ENCODE results near the gene S100A4.

DNA sequence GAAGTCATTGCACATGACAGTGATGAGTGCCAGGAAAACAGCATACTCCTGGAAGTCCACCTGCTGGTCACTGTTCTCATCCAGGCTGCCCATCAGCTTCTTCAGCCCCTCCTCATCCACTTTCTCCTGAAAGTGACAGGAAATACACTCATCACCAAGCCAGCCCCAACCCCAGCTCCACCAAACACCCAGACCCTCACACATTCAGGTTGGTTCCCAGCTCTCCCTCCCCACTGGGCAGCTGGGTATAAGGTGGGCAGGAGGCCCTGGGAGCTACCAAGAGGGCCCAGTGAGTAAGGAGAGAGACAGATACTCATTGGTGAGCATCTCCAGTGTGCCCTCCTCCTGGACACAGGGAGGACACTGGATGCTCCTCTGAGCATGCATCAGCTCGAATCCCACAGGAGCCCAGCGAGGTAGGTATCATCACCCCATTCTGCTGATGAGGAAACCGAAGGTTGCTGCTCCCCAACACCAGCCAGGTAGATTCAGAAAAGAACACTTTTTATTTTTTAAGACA lies 15.9 kb upstream of the S100A4 start:
- TF ChIP-seq, protein P1, sequence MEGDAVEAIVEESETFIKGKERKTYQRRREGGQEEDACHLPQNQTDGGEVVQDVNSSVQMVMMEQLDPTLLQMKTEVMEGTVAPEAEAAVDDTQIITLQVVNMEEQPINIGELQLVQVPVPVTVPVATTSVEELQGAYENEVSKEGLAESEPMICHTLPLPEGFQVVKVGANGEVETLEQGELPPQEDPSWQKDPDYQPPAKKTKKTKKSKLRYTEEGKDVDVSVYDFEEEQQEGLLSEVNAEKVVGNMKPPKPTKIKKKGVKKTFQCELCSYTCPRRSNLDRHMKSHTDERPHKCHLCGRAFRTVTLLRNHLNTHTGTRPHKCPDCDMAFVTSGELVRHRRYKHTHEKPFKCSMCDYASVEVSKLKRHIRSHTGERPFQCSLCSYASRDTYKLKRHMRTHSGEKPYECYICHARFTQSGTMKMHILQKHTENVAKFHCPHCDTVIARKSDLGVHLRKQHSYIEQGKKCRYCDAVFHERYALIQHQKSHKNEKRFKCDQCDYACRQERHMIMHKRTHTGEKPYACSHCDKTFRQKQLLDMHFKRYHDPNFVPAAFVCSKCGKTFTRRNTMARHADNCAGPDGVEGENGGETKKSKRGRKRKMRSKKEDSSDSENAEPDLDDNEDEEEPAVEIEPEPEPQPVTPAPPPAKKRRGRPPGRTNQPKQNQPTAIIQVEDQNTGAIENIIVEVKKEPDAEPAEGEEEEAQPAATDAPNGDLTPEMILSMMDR (IDR thresholded peaks at IDR 0.05) = no peak
- TF ChIP-seq POLR2A (IDR thresholded peaks at IDR 0.05) = no peak
- TF ChIP-seq EP300 (IDR thresholded peaks at IDR 0.05) = no peak
